Esophagus squamous epithelium (tissue), 4 donors: ENCODE results near the gene NCOA7.

ENCODE experiments used
- CTCF ChIP-seq, 6 experiments: fragments of 450-650 bp in 4 of 6; fragments of 200-600 bp in 2 of 6; sonication (generic) in 2 of 6; IDR thresholded peaks; one replicate each; pipeline ENCODE4 v1.5.1; 2016 to 2019; ENCODE audit warnings: antibody characterized with exemption in 6 of 6, mild to moderate bottlenecking in 4 of 6, moderate library complexity in 4 of 6
- POLR2A ChIP-seq, 4 donors: fragments of 450-650 bp; IDR thresholded peaks; one replicate each; pipeline ENCODE4 v1.6.1; 2017; ENCODE audit warnings: antibody characterized with exemption in 4 of 4, mild to moderate bottlenecking in 4 of 4, moderate library complexity in 3 of 4

GRCh38 chr6:125804264-125804663 lies 13.5 kb downstream of the NCOA7 start:
- TF ChIP-seq CTCF (IDR thresholded peaks at IDR 0.05) (no peak), POLR2A (IDR thresholded peaks at IDR 0.05) (no peak)
